Mesothelial cell of epicardium (in vitro differentiated cells): ENCODE measurements around the gene PPP1R2. TPM values are rescaled to one million over a fixed set of nuclear protein-coding genes. Genes with fewer than 3 reads are reported as not detected.
A peak's percentile ranks its signal among the peaks of the same experiment; 100 is the strongest.

Source experiments
- DNase-seq, 2 experiments: peaks; one replicate each; pipeline ENCODE4 v3.0.0; 2021; ENCODE audit warnings: low spot score in 2 of 2; ENCODE audit not compliant: unreplicated experiment in 2 of 2
- H3K27ac Mint-ChIP-seq: 2 replicates; pipeline ENCODE4 v1.8.0; 2021; ENCODE audit warnings: mixed read lengths
- H3K27me3 Mint-ChIP-seq: 2 replicates; pipeline ENCODE4 v1.8.0; 2021; ENCODE audit warnings: low read depth, mixed read lengths
- H3K36me3 Mint-ChIP-seq: 2 replicates; pipeline ENCODE4 v1.8.0; 2021; ENCODE audit warnings: mixed read lengths
- H3K4me1 Mint-ChIP-seq: 2 replicates; pipeline ENCODE4 v1.8.0; 2021; ENCODE audit warnings: mixed read lengths
- H3K4me3 Mint-ChIP-seq: 2 replicates; pipeline ENCODE4 v1.8.0; 2021; ENCODE audit warnings: mild to moderate bottlenecking, moderate library complexity, mixed read lengths
- H3K9me3 Mint-ChIP-seq: 2 replicates; pipeline ENCODE4 v1.8.0; 2021; ENCODE audit warnings: mixed read lengths
- CTCF ChIP-seq: fragments of 200-600 bp; sonication (generic); IDR thresholded peaks from one replicate; pipeline ENCODE4 v1.5.0; 2021; ENCODE audit warnings: antibody characterized with exemption; ENCODE audit not compliant: unreplicated experiment
- total RNA-seq: library from RNA; stranded (reverse); gene quantifications from 3 replicates; pipeline ENCODE4 v1.2.1, GENCODE V29; 2021

Gene PPP1R2
- total RNA-seq, 1 donor from 2014 or later, result 27.4 TPM

DNA sequence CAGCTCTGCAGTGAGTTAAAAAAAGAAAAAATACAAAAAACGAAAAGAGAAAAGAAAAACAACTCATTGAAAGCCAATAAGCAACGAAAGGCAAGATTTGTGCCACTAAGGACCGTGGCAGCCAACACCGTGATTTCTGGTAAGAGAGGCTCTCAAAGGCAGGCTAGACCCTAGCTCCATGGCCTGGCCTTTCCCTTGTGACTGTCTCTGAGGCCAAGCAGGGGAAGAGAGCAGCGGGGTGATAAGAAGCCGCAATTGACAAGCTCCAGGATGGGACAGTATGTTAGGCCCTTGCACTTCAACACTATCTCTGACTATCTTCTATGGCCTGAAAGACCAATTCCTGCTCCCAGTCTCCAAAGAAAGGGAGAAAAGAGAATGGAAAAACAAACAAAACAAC lies 28.2 kb upstream of the PPP1R2 start:
- Mint-ChIP-seq H3K9me3 (no peaks in the 10 kb centered on the region), H3K4me3 (no peak overlapping the region), H3K27ac (no peak overlapping the region), H3K27me3 (no peaks in the 10 kb centered on the region), H3K36me3 (no peaks in the 10 kb centered on the region), H3K4me1 (peaks cover 10% of the 10 kb centered on the region)
- DNase-seq, result no peak
- TF ChIP-seq CTCF, result no peak

- no peaks in the 10 kb centered on the region for H3K36me3 Mint-ChIP-seq
Observed at GRCh38 chr3:195570912-195571311, 27.8 kb upstream of the PPP1R2 start.

GRCh38 chr3:195570344-195570743 lies 27.2 kb upstream of the PPP1R2 start:
- no peaks in the 10 kb centered on the region for H3K36me3 Mint-ChIP-seq

More at GRCh38 chr3:195570912-195571311, 27.8 kb upstream of the PPP1R2 start:
- Mint-ChIP-seq H3K27ac (no peak overlapping the region), H3K9me3 (no peaks in the 10 kb centered on the region), H3K4me3 (no peak overlapping the region), H3K27me3 (no peaks in the 10 kb centered on the region), H3K4me1 (peaks cover 14% of the 10 kb centered on the region)
- no peak for TF ChIP-seq CTCF
- DNase-seq, result no peak

GRCh38 chr3:195568630-195569029 lies 25.5 kb upstream of the PPP1R2 start:
- H3K4me3 Mint-ChIP-seq, result no peak overlapping the region
- no peaks in the 10 kb centered on the region for H3K27me3 Mint-ChIP-seq
- no peaks in the 10 kb centered on the region for H3K9me3 Mint-ChIP-seq
- no peak overlapping the region for H3K27ac Mint-ChIP-seq
- no peaks in the 10 kb centered on the region for H3K36me3 Mint-ChIP-seq
- no peak for DNase-seq
- TF ChIP-seq CTCF, result no peak
- H3K4me1 Mint-ChIP-seq, result peaks cover 23% of the 10 kb centered on the region

More at GRCh38 chr3:195570344-195570743, 27.2 kb upstream of the PPP1R2 start:
- no peak for TF ChIP-seq CTCF
- Mint-ChIP-seq H3K9me3 (no peaks in the 10 kb centered on the region), H3K27me3 (no peaks in the 10 kb centered on the region), H3K4me1 (peaks cover 19% of the 10 kb centered on the region), H3K4me3 (no peak overlapping the region), H3K27ac (no peak overlapping the region)
- no peak for DNase-seq

- Mint-ChIP-seq H3K9me3 (no peaks in the 10 kb centered on the region), H3K36me3 (no peaks in the 10 kb centered on the region), H3K4me1 (peaks cover 23% of the 10 kb centered on the region), H3K27me3 (no peaks in the 10 kb centered on the region), H3K4me3 (no peak overlapping the region), H3K27ac (peak overlapping the region; percentile 23)
- TF ChIP-seq CTCF, result no peak
- DNase-seq, result no peak
Observed at GRCh38 chr3:195566797-195567196, 23.7 kb upstream of the PPP1R2 start.

GRCh38 chr3:195565716-195566115 lies 22.6 kb upstream of the PPP1R2 start:
- H3K36me3 Mint-ChIP-seq, result no peaks in the 10 kb centered on the region
- TF ChIP-seq CTCF, result no peak
- no peaks in the 10 kb centered on the region for H3K27me3 Mint-ChIP-seq
- no peak for DNase-seq
- peak overlapping the region; percentile 13 for H3K27ac Mint-ChIP-seq
- H3K4me1 Mint-ChIP-seq, result peaks cover 21% of the 10 kb centered on the region
- no peaks in the 10 kb centered on the region for H3K9me3 Mint-ChIP-seq
- H3K4me3 Mint-ChIP-seq, result no peak overlapping the region
